H1 (cell line): Measurements from ENCODE around the gene EPN3. TPM values are rescaled to one million over a fixed set of nuclear protein-coding genes. Genes with fewer than 3 reads are reported as not detected.

Source experiments
- CTCF ChIA-PET: fragments of 300-600 bp; sonication (Branson Sonifier 250); formaldehyde crosslinking; loops from one replicate; lab custom pipeline; 2021; ENCODE audit not compliant: partially characterized antibody; lab: Charles Lee
- POLR2A ChIA-PET: fragments of 300-600 bp; sonication (Branson Sonifier 250); formaldehyde crosslinking; loops from one replicate; lab custom pipeline; 2021; ENCODE audit warnings: inconsistent platforms; ENCODE audit not compliant: partially characterized antibody; lab: Charles Lee
- DNase-seq, 2 experiments: peaks; one replicate each; pipeline versions ENCODE4 v3.0.0 to v3.0.0-alpha.2; 2010 to 2022; ENCODE audit warnings: low spot score in 2 of 2, low read depth in 1 of 2, mixed read lengths in 1 of 2
- FAIRE-seq: peaks from 2 replicates; lab custom pipeline; 2011; peaks lifted over from hg19 to GRCh38; lab: Jason Lieb, UNC
- H2AFZ ChIP-seq: 2 replicates; pipeline ENCODE4 v1.8.1; 2012; ENCODE audit warnings: low read length, inconsistent platforms
- H2AK5ac ChIP-seq: 2 replicates; pipeline ENCODE4 v1.6.1; 2013; ENCODE audit warnings: low read depth, low read length
- H2BK120ac ChIP-seq: replicated peaks from 2 replicates; pipeline ENCODE3; 2013; ENCODE audit warnings: low read depth, low read length, inconsistent platforms
- H2BK12ac ChIP-seq: 2 replicates; pipeline ENCODE4 v1.6.1; 2013; ENCODE audit warnings: low read depth, low read length
- H2BK15ac ChIP-seq: 2 replicates; pipeline ENCODE4 v1.6.1; 2013; ENCODE audit warnings: low read length
- H2BK20ac ChIP-seq: 2 replicates; pipeline ENCODE4 v1.6.1; 2013; ENCODE audit warnings: low read length
- H2BK5ac ChIP-seq: 2 replicates; pipeline ENCODE4 v1.6.1; 2013; ENCODE audit warnings: low read depth, low read length
- H3K14ac ChIP-seq: 2 replicates; pipeline ENCODE4 v1.6.1; 2013; ENCODE audit warnings: inconsistent platforms; ENCODE audit not compliant: insufficient read length
- H3K18ac ChIP-seq: 2 replicates; pipeline ENCODE4 v1.6.1; 2013; ENCODE audit warnings: low read length; ENCODE audit errors: extremely low read depth
- H3K23ac ChIP-seq: 2 replicates; pipeline ENCODE4 v1.6.1; 2013; ENCODE audit warnings: inconsistent platforms; ENCODE audit not compliant: insufficient read length
- H3K23me2 ChIP-seq: 2 replicates; pipeline ENCODE4 v1.6.1; 2013; ENCODE audit warnings: low read depth, low read length
- H3K27ac ChIP-seq: 2 replicates; pipeline ENCODE4 v1.6.1; 2011; ENCODE audit warnings: low read depth, low read length, inconsistent platforms
- H3K27me3 ChIP-seq, 4 experiments: replicated peaks in 1 of 4; 1 replicate in 1 of 4; 2 replicates in 3 of 4; pipeline versions ENCODE4 v1.6.1 to v1.8.1; 2011 to 2013; ENCODE audit warnings: low read length in 3 of 4, mild to moderate bottlenecking in 3 of 4, inconsistent platforms in 2 of 4, mixed read lengths in 2 of 4, moderate library complexity in 1 of 4; ENCODE audit not compliant: control insufficient read depth in 3 of 4, insufficient read depth in 3 of 4; ENCODE audit errors: extremely low read depth in 1 of 4
- H3K36me3 ChIP-seq, 4 experiments: 2 replicates each; pipeline versions ENCODE4 v1.6.1 to v1.8.1; 2011 to 2013; ENCODE audit warnings: mild to moderate bottlenecking in 4 of 4, low read length in 3 of 4, moderate library complexity in 2 of 4, control low read depth in 1 of 4, inconsistent platforms in 1 of 4; ENCODE audit not compliant: insufficient read depth in 4 of 4, control insufficient read depth in 2 of 4
- H3K4ac ChIP-seq: replicated peaks from 2 replicates; pipeline ENCODE3; 2013; ENCODE audit warnings: low read length, low read depth, mixed read lengths, inconsistent platforms; ENCODE audit not compliant: insufficient read length
- H3K4me1 ChIP-seq, 4 experiments: replicated peaks in 1 of 4; 1 replicate in 1 of 4; 2 replicates in 3 of 4; pipeline versions ENCODE4 v1.6.1 to v1.8.1; 2011 to 2013; ENCODE audit warnings: low read length in 3 of 4, inconsistent platforms in 2 of 4, mixed read lengths in 1 of 4; ENCODE audit not compliant: insufficient read depth in 4 of 4, control insufficient read depth in 3 of 4
- H3K4me2 ChIP-seq, 2 experiments: 2 replicates each; pipeline versions ENCODE4 v1.6.1 to v1.8.1; 2011 to 2013; ENCODE audit warnings: low read depth in 2 of 2, low read length in 2 of 2, control low read depth in 1 of 2, inconsistent platforms in 1 of 2, mild to moderate bottlenecking in 1 of 2; ENCODE audit not compliant: insufficient read depth in 1 of 2
- H3K4me3 ChIP-seq, 4 experiments: fragments of 200-600, 300-600 bp in 1 of 4; sonication (generic), shearing (Covaris generic), sonication (Bioruptor Twin) in 1 of 4; 2 replicates each; pipeline versions ENCODE4 v1.5.1 to v1.8.1; 2011 to 2016; ENCODE audit warnings: low read length in 4 of 4, low read depth in 3 of 4, control low read depth in 2 of 4, inconsistent platforms in 2 of 4, mild to moderate bottlenecking in 2 of 4, mixed read lengths in 1 of 4, moderate library complexity in 1 of 4; ENCODE audit not compliant: insufficient read depth in 2 of 4; ENCODE audit errors: extremely low read depth in 1 of 4
- H3K56ac ChIP-seq: replicated peaks from 2 replicates; pipeline ENCODE3; 2013; ENCODE audit warnings: low read depth, mild to moderate bottlenecking, mixed read lengths, low read length, inconsistent platforms; ENCODE audit not compliant: insufficient read length
- H3K79me1 ChIP-seq: 2 replicates; pipeline ENCODE4 v1.6.1; 2013; ENCODE audit warnings: low read depth, low read length, control low read depth
- H3K79me2 ChIP-seq, 2 experiments: 2 replicates each; pipeline versions ENCODE4 v1.6.1 to v1.8.1; 2012 to 2013; ENCODE audit warnings: low read length in 2 of 2, mild to moderate bottlenecking in 2 of 2, inconsistent platforms in 1 of 2; ENCODE audit not compliant: insufficient read depth in 2 of 2, control insufficient read depth in 1 of 2
- H3K9ac ChIP-seq, 4 experiments: replicated peaks in 1 of 4; 1 replicate in 1 of 4; 2 replicates in 3 of 4; pipeline versions ENCODE4 v1.6.1 to v1.8.1; 2011 to 2013; ENCODE audit warnings: low read depth in 3 of 4, low read length in 3 of 4, control low read depth in 2 of 4, mild to moderate bottlenecking in 2 of 4, moderate library complexity in 2 of 4, inconsistent platforms in 1 of 4; ENCODE audit errors: extremely low read depth in 1 of 4
- H3K9me3 ChIP-seq, 2 experiments: 2 replicates each; pipeline versions ENCODE4 v1.6.1 to v1.8.1; 2012 to 2013; ENCODE audit warnings: mild to moderate bottlenecking in 2 of 2, moderate library complexity in 2 of 2, control low read depth in 1 of 2, inconsistent platforms in 1 of 2, low read depth in 1 of 2, low read length in 1 of 2, mixed read lengths in 1 of 2; ENCODE audit not compliant: insufficient read depth in 2 of 2
- H4K20me1 ChIP-seq, 2 experiments: replicated peaks in 1 of 2; 2 replicates each; pipeline versions ENCODE3 to v1.8.1; 2011 to 2013; ENCODE audit warnings: inconsistent platforms in 2 of 2, low read length in 2 of 2, mild to moderate bottlenecking in 1 of 2; ENCODE audit not compliant: insufficient read depth in 2 of 2, control insufficient read depth in 1 of 2
- H4K5ac ChIP-seq: 2 replicates; pipeline ENCODE4 v1.6.1; 2013; ENCODE audit warnings: low read length, low read depth, mixed read lengths, inconsistent platforms; ENCODE audit not compliant: insufficient read length
- H4K8ac ChIP-seq: 2 replicates; pipeline ENCODE4 v1.8.0; 2013; ENCODE audit warnings: mild to moderate bottlenecking, moderate library complexity, low read length, inconsistent platforms; ENCODE audit not compliant: insufficient read depth; ENCODE audit errors: extremely low read depth
- H4K91ac ChIP-seq: replicated peaks from 2 replicates; pipeline ENCODE3; 2013; ENCODE audit warnings: low read length, mixed read lengths, inconsistent platforms; ENCODE audit not compliant: insufficient read length
- ASH2L ChIP-seq: fragments of 200-600, 300-600 bp; sonication (generic); IDR thresholded peaks from one replicate; pipeline ENCODE4 v1.7.1; 2017; ENCODE audit warnings: low read length
- CBX8 ChIP-seq: fragments of 300-800, 300-1000 bp; sonication (generic); IDR thresholded peaks from 2 replicates; pipeline ENCODE4 v1.7.1; 2016; ENCODE audit warnings: low read depth, low read length, borderline replicate concordance
- CEBPB ChIP-seq: IDR thresholded peaks from 2 replicates; pipeline ENCODE4 v1.6.1; 2012; ENCODE audit warnings: low read depth, low read length
- CTCF ChIP-seq, 3 experiments: IDR thresholded peaks; 1 replicate in 2 of 3; 2 replicates in 1 of 3; pipeline versions ENCODE4 v1.5.1 to v1.6.1; 2011; ENCODE audit warnings: low read length in 3 of 3, mild to moderate bottlenecking in 3 of 3, inconsistent platforms in 2 of 3, low read depth in 1 of 3, moderate library complexity in 1 of 3; ENCODE audit not compliant: insufficient read depth in 1 of 3; ENCODE audit errors: control extremely low read depth in 1 of 3
- EZH2 ChIP-seq: fragments of 200-600 bp; sonication (generic); IDR thresholded peaks from 2 replicates; pipeline ENCODE4 v1.7.1; 2012; ENCODE audit warnings: low read depth, mild to moderate bottlenecking, moderate library complexity, low read length, inconsistent platforms; ENCODE audit not compliant: severe bottlenecking
- HDAC6 ChIP-seq: IDR thresholded peaks from one replicate; pipeline ENCODE4 v1.7.1; 2012; ENCODE audit warnings: low read depth, mild to moderate bottlenecking, inconsistent platforms, low read length, moderate library complexity
- RBBP5 ChIP-seq: IDR thresholded peaks from 2 replicates; pipeline ENCODE4 v1.7.1; 2012; ENCODE audit warnings: low read depth, mild to moderate bottlenecking, inconsistent platforms, low read length, moderate library complexity, borderline replicate concordance
- RNF2 ChIP-seq: fragments of 200-900, 300-1000 bp; sonication (generic); IDR thresholded peaks from 2 replicates; pipeline ENCODE4 v1.7.1; 2016; ENCODE audit warnings: borderline replicate concordance, low read depth, mild to moderate bottlenecking, antibody characterized with exemption, low read length; ENCODE audit not compliant: poor library complexity, severe bottlenecking; ENCODE audit errors: missing control alignments
- SIN3A ChIP-seq, 2 experiments: IDR thresholded peaks in 1 of 2; conservative IDR thresholded peaks in 1 of 2; 2 replicates each; pipeline ENCODE4 v1.6.1; 2011 to 2012; ENCODE audit warnings: low read length in 2 of 2, improper control_type of control experiment in 1 of 2, low read depth in 1 of 2, mild to moderate bottlenecking in 1 of 2
- SRF ChIP-seq: IDR thresholded peaks from 2 replicates; pipeline ENCODE4 v1.6.1; 2011; ENCODE audit warnings: mild to moderate bottlenecking, low read depth, low read length, moderate library complexity
- WGBS, 2 experiments: shearing (Covaris generic) in 1 of 2; methylation state at CpG; one replicate each; pipeline versions ENCODE4 v1.1.6 to v1.1.7; 2013 to 2015; ENCODE audit warnings: low lambda C conversion rate in 2 of 2, mixed read lengths in 2 of 2, inconsistent platforms in 1 of 2, low coverage in 1 of 2, missing lambda C conversion rate in 1 of 2; ENCODE audit not compliant: insufficient replicate concordance in 2 of 2, insufficient coverage in 1 of 2, insufficient read length in 1 of 2; ENCODE audit errors: extremely low coverage in 1 of 2, missing lambda C conversion rate in 1 of 2; 5-methylcytosine and 5-hydroxymethylcytosine counted together
- polyA plus RNA-seq, 7 experiments: library from polyadenylated mRNA; depleted of rRNA in 3 of 7; stranded (reverse) in 5 of 7; unstranded in 2 of 7; fragments of >200 nt in 5 of 7; fragments of 200-250 nt in 2 of 7; gene quantifications; 1 replicate in 5 of 7; 2 replicates in 1 of 7; 4 replicates in 1 of 7; pipeline versions ENCODE4 v1.2.1 to v1.2.3, GENCODE V29; 2011 to 2013; ENCODE audit warnings: missing spikeins in 2 of 7, mixed read lengths in 2 of 7
- total RNA-seq: library from RNA; stranded (reverse); fragmentation: NEBNext Ultra II Directional; extraction: Animal tissue kit (Norgen Biotek cat#: 25700); gene quantifications from 2 replicates; pipeline ENCODE4 v1.2.1, GENCODE V29; 2021

EPN3 gene
- total and polyA plus RNA-seq, 2 of the 8 experiments (the other 6 are each of a cell fraction or from before 2014, with no cell fraction given): 6.7 to 7.9 TPM

GRCh38 chr17:50569592-50569991 lies 37.1 kb downstream of the EPN3 start:
- peaks cover 2 to 23% (median 20%) of the 10 kb centered on the region in 4 experiments for H3K27me3 ChIP-seq
- H2BK5ac ChIP-seq: no peak overlapping the region
- POLR2A ChIA-PET: interaction anchor here (0.8 to 1.2 kb wide), 2 partner anchors 13 to 149 kb away, joined by 3 to 4 read pairs; no protein-coding TSS in a partner anchor
- H3K79me2 ChIP-seq: no peaks in the 10 kb centered on the region
- peaks cover 0 to 14% (median 9%) of the 10 kb centered on the region in 4 experiments; a peak in 6 of 7 replicates for H3K4me1 ChIP-seq
- WGBS, 2 experiments: 81% methylated on average over 7 of the region's 7 CpGs; no CpG with 5 or more reads in 1 of the 2 experiments
- no peak for FAIRE-seq
- no peak overlapping the region for H2BK12ac ChIP-seq
- no peak overlapping the region for H3K9ac ChIP-seq
- H3K14ac ChIP-seq: no peak overlapping the region
- no peaks in the 10 kb centered on the region for H3K9me3 ChIP-seq
- H3K4me3 ChIP-seq: no peak overlapping the region
- no peak overlapping the region for H3K18ac ChIP-seq
- TF ChIP-seq EZH2 (no peak), CBX8 (no peak), RBBP5 (no peak), RNF2 (no peak), HDAC6 (no peak), CTCF (IDR thresholded peaks at IDR 0.05; ENCODE audit: control extremely low read depth in 1 of 3, insufficient read depth in 1 of 3, low read depth in 1 of 3, low read length in 3 of 3) (no peak), SIN3A (conservative IDR thresholded peaks at IDR 0.05 in 1 of 2, IDR thresholded peaks at IDR 0.05 in 1 of 2; ENCODE audit: low read depth in 1 of 2, low read length in 2 of 2) (no peak), ASH2L (no peak), SRF (no peak), CEBPB (no peak)
- TF ChIP-seq, all 59 proteins: peak for 0
- no peaks in the 10 kb centered on the region for H3K36me3 ChIP-seq
- H3K4me2 ChIP-seq: no peak overlapping the region
- CTCF ChIA-PET: interaction anchor here (0.6 to 3.4 kb wide), 9 partner anchors 8 to 844 kb away, joined by 3 to 17 read pairs (median 7); no protein-coding TSS in a partner anchor
- no peak overlapping the region for H2AK5ac ChIP-seq
- no peak overlapping the region for H2BK15ac ChIP-seq
- H3K27ac ChIP-seq: no peak overlapping the region
- H3K23ac ChIP-seq: no peak overlapping the region
- H3K4ac ChIP-seq: no peak overlapping the region
- H2BK120ac ChIP-seq: no peak overlapping the region
- H2AFZ ChIP-seq: no peak overlapping the region
- H4K8ac ChIP-seq: no peak overlapping the region
- H3K23me2 ChIP-seq: peaks cover 3% of the 10 kb centered on the region; the same call in 1 of the 2 replicates
- no peak for DNase-seq
- H4K91ac ChIP-seq: no peak overlapping the region
- H3K56ac ChIP-seq: no peak overlapping the region
- H4K5ac ChIP-seq: no peak overlapping the region
- H4K20me1 ChIP-seq: peaks cover 4% of the 10 kb centered on the region in 2 experiments
- H2BK20ac ChIP-seq: no peak overlapping the region
- no peaks in the 10 kb centered on the region for H3K79me1 ChIP-seq
